Left lobe of liver (tissue), 2 donors: ENCODE data around the gene ZNHIT6. TPM values are rescaled to one million over a fixed set of nuclear protein-coding genes. Genes with fewer than 3 reads are reported as not detected.

Experiments used
- ATAC-seq: fragments of 200-7000 bp; cut with Tn5 transposase; one replicate; pipeline ENCODE4 v1.9.1; 2020; ENCODE audit warnings: mild to moderate bottlenecking, moderate library complexity
- DNase-seq: peaks from one replicate; pipeline ENCODE4 v3.0.0-alpha.2; 2020; ENCODE audit warnings: low spot score
- total RNA-seq: library from RNA; stranded (reverse); gene quantifications from one replicate; pipeline ENCODE4 v1.2.1, GENCODE V29; 2021
- donor health status: DM: no; HTN: no; CAD: no; lungs with moderate emphysema.
- donor health status: DM: no; HTN: yes; CAD: no.

The ZNHIT6 gene
- total RNA-seq, 1 donor from 2014 or later: 3.4 TPM

DNA sequence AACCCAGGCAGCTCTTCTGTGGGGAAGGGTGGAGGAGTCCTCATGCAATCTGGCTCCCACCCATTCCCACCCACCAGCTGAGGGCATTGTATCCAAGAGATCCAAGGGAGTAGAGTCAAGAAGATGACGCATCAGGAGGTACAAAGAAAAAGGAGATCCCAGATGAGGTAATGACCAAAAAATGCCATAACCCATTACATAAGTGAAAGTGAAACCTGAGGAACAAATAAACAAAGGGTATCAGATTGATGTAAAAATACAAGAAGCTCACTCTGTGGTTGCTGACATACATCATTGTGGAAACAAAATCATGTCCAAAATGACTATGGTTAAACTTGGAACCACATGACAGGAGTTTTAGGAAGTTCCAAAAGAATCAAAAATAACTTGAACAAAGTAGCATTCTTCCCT, 85.2 kb downstream of the ZNHIT6 start:
- ATAC-seq (no peak), DNase-seq (no peak)

DNA sequence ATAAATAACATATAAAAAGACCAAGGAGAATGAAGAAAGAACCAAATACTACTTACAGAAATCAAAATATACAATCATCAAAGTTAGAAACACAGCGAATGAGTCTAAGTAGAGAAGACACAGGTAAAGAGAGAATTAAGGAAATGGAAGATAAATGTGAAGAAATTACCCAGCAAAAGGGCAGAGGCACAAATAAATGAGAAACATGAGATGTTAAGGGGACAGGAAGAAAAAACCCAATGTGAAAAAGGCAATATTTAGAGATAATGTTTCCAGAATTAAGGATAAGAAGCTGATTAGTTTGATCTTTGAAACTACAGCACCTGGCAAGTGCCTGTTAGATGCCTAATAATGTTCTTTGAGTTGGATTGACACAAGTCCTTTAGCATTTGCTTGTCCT, 86.8 kb downstream of the ZNHIT6 start:
- DNase-seq: no peak
- no peak for ATAC-seq

DNA sequence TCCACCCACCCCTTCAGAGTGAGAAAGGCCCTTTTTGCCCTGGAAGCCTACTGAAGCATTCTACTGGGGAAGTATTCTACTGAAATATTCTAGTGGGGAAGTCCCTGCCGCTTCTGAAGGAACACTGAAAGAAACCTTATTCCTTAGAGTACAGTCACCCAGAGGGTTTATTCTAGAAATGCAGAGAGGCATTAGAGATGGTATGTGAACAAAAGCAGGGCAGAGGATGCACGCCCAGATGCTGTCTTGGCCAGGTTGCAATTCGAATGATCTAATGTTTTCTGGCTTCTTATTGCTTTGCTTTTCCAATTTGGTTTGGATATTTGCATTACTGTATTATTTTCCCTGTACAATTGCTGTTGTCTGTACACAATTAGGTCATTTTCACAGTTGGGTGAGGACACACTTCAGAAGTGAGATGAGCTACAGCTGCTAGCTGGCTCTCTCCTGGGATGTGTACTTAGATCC, 90.6 kb downstream of the ZNHIT6 start:
- DNase-seq: no peak
- no peak for ATAC-seq

DNA sequence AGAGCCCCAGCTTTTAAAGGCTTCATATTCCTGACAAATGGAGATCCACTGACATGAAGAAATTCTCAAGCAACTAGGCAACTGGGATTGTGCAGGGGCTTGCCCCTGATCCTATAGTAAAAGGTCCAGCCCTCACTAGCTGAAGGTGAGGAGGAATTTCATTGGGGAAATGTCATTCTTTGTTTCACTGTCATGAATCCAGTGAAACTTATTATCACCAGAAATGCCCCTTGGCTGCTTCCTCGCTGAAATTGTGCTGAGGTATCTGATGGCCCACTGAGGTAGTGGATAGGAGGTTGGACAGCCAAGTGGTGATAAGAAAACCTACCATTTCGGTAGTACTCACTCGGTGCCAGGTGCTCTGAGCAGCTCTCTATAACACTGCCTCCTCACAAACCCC, 91.5 kb downstream of the ZNHIT6 start:
- no peak for ATAC-seq
- DNase-seq: no peak

GRCh38 chr1:85616364-85616705, 91.9 kb downstream of the ZNHIT6 start:
- DNase-seq: no peak
- ATAC-seq: no peak

- ATAC-seq: no peak
- no peak for DNase-seq
Measured at GRCh38 chr1:85615586-85616363, 92.5 kb downstream of the ZNHIT6 start.

GRCh38 chr1:85612704-85613361, 95.4 kb downstream of the ZNHIT6 start:
- peak; percentile 49 for DNase-seq
- peak; percentile 94 for ATAC-seq

- DNase-seq (no peak), ATAC-seq (no peak)
Measured at GRCh38 chr1:85611856-85612255, 96.4 kb downstream of the ZNHIT6 start.

DNA sequence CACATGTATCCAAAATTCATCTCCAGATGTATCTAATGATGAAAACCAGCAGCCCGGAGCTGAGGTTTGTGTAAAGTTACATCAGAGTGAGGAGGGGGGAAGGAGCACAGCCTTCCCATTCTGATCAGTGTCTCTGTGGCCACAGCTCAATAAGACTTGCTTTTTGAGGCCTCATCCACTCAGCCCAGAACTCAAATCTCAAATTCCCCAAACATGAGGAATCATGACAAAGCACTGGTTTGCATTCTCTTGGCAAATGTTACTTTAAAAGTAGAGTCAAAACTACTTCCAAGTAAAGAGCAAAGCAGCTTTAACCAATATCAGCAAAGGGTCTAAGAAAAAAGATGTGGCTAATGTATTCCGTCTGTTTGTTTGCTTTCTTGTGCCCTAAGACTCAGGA, 96.8 kb downstream of the ZNHIT6 start:
- ATAC-seq: no peak
- DNase-seq: no peak

DNA sequence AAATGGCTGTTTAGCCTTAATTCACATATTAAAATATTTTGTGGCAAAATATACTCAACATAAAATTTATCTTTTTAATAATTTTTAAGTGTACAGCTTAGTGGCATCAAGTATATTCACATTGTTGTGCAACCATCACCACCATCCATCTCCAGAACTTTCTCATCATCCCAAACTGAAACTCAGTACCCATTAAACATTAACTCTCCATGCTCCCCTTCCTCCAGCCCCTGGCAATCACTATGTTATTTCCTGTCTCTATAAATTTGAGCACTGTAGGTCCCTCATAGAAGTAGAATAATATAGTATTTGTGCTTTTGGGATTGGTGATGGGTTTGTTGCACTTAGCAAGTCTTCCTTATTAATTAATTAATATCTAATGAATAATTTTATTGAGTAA, 98.3 kb downstream of the ZNHIT6 start:
- no peak for ATAC-seq
- no peak for DNase-seq

- DNase-seq (no peak), ATAC-seq (no peak)
Measured at GRCh38 chr1:85608851-85609250, 99.4 kb downstream of the ZNHIT6 start.

DNA sequence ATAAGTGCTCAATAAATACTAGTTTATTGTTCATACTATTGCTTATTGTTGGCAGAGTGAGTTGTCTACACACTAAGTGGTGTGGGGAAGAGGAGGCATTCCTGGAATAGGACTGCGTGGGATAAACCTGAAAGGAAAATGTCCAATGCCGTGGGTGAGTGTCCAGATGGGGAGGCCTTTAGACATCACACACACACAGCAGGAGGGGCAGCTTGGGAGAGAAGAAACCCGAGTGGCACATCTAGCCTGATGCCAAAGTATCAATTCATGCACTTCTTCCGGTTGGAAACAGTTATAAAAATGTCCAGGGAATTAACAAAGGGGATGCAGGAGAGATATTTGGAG, 100.3 kb downstream of the ZNHIT6 start:
- ATAC-seq: no peak
- no peak for DNase-seq

- DNase-seq: no peak
- ATAC-seq: no peak
Measured at GRCh38 chr1:85607126-85607920, 100.9 kb downstream of the ZNHIT6 start.

DNA sequence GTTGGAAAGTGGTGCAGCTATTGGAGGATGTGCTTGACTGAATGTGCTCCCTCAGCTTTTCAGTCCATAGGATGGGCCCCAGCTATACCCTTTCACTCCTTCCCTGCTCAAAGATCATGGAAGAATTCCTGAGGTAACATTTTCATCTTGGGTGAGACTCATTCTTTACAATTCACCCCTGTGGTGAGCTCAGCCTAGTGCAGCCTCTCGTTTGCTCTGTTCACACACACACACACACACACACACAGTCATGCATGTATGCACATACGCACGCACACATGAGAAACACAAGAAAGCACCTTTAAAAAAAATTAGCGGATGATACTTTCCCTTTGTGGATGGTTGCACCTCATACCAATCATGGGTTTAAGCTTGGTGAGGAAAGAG, 101.8 kb downstream of the ZNHIT6 start:
- no peak for DNase-seq
- ATAC-seq: no peak

DNA sequence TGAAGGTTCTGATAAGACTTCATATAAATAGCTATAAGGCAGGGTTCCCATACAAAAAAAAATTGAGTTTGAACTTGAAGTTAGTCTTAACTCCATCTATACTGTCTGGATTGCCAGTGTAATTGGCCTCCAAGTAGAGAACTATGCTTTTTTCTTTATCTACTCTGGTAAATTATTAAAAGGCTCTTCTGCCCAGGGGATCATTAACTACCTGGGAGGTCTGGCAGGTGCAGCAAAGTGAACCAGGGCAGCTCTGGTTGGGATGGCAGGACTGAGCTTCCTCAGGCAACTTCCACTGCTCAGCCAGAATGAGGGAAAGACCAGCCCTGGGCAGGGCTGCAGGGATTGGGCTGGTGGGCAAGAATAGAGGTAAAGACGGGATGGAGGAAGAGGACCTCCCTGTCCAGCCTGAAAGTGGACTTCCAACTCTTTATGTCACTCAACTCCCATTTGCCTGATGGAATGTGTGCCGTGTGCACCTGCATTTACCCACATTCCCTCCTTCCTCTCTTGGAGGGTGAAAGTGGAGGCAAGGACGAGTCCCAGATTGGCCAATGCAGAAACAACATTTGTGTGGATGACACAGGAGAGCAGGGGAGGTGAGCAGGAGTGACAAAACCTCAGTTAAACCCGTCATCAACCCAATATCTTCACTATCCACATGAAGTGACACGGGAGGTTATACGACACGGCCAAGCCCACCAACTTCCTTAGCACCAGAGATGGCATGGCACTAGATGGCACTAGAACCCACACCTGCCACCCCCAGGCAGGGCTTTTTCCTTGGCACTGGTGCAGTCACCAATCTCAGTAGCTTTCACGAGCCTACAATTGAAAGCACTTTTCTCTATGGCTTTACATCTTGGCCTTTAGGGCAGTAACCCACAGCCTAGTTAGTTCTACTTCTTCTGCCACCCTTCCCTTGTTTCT, 102.5 kb downstream of the ZNHIT6 start:
- DNase-seq (peak; percentile 50), ATAC-seq (peak; percentile 96)

DNA sequence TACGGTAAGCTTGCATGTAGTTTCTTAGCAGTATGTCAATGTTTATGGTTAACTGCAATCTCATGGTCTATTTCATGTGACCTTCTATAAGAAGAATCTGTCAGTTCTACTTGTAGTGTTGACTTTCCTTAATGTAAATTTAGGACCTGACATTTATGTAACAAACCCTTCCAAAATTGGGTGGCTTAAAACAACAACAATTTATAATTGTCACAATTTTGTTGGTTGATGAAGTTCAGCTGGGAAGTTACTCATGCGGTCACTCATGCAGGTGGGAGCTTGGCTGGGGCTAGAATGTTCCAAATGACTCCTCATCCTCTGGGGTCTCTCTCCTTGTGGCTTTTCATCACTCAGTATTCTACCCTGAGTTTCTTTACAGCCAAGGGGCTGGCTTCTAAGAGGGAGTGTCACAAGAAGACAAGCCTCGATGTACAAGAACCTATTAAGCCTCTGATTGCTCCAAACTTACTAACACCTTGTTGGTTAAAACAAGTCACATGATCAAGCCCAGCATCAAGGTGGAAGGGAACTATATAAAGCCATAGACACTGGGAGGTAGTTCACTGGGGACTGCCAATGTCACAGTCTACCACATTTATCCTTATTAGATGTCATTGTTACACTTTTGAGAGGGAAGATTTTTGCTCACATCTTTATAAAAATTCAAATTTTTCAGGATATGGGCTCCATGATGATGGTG, 103.8 kb downstream of the ZNHIT6 start:
- DNase-seq (no peak), ATAC-seq (no peak)

- ATAC-seq (no peak), DNase-seq (no peak)
Measured at GRCh38 chr1:85603086-85603880, 105.0 kb downstream of the ZNHIT6 start.

DNA sequence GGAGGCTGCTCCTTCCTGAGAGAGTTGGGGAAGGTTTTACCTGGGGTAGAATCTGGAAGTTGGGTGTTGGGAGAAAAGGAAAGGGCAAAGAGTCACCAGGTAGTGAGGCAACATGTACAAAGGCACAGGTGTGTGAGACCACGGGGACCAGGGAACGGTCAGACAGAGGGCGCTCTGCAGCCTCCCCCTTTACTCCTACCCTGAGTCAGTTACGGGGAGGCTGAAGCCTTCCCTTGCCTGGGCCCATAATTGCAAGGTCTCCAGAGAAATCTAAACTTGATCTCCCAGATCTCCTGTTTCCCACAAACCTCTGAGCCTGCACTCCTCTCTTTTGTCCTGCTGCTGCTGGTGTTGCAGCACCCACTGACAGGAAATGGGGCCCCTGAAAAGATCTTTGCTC, 105.7 kb downstream of the ZNHIT6 start:
- DNase-seq (no peak), ATAC-seq (no peak)

GRCh38 chr1:85601901-85602300, 106.3 kb downstream of the ZNHIT6 start:
- DNase-seq: no peak
- no peak for ATAC-seq
